H1 (cell line): ENCODE data around the gene SMTN. TPM values are rescaled to one million over a fixed set of nuclear protein-coding genes. Genes with fewer than 3 reads are reported as not detected.

Source experiments
- MAFK ChIP-seq: IDR thresholded peaks from 2 replicates; pipeline ENCODE4 v1.6.1; 2012; ENCODE audit warnings: low read depth, mild to moderate bottlenecking, improper control_type of control experiment, low read length
- MAX ChIP-seq: IDR thresholded peaks from 2 replicates; pipeline ENCODE4 v1.6.1; 2012; ENCODE audit warnings: inconsistent platforms
- polyA plus RNA-seq, 7 experiments: library from polyadenylated mRNA; depleted of rRNA in 3 of 7; stranded (reverse) in 5 of 7; unstranded in 2 of 7; fragments of >200 nt in 5 of 7; fragments of 200-250 nt in 2 of 7; gene quantifications; 1 replicate in 5 of 7; 2 replicates in 1 of 7; 4 replicates in 1 of 7; pipeline versions ENCODE4 v1.2.1 to v1.2.3, GENCODE V29; 2011 to 2013; ENCODE audit warnings: missing spikeins in 2 of 7, mixed read lengths in 2 of 7
- total RNA-seq: library from RNA; stranded (reverse); fragmentation: NEBNext Ultra II Directional; extraction: Animal tissue kit (Norgen Biotek cat#: 25700); gene quantifications from 2 replicates; pipeline ENCODE4 v1.2.1, GENCODE V29; 2021

SMTN gene
- total and polyA plus RNA-seq, 2 of the 8 experiments (the other 6 are each of a cell fraction or from before 2014, with no cell fraction given) = 12.3 to 20.8 TPM

GRCh38 chr22:31062566-31063230, 18.4 kb upstream of the SMTN start (continued):
- TF ChIP-seq MAFK (no peak), MAX (no peak)
